C1 segment of cervical spinal cord (tissue), 14 donors: Measurements from ENCODE around the gene DDX39B.
A peak's percentile ranks its signal among the peaks of the same experiment; 100 is the strongest.
"Not testable (repeated sequence)": the region's sequence is repeated elsewhere in the genome, so short reads cannot be mapped to it uniquely, and the experiment has no call there.

Experiments used
- DNase-seq, 14 donors: peaks; one replicate each; lab custom pipeline; 2025; lab: John Stamatoyannopoulos, UW

The DDX39B gene

GRCh38 chr6:31529329-31530150 is 12.3 kb downstream of the DDX39B start:
- DNase-seq: no peak

GRCh38 chr6:31528821-31529328 is 12.9 kb downstream of the DDX39B start, which contains the start of gene MCCD1:
Gene MCCD1 (plus strand): TSS chr6:31528962. CDS start chr6:31529015, 53 bp downstream.
- no peak for DNase-seq

- no peak for DNase-seq
Observed at GRCh38 chr6:31528307-31528777, 13.5 kb downstream of the DDX39B start.

- DNase-seq: no peak
Observed at GRCh38 chr6:31525932-31526591, 15.7 kb downstream of the DDX39B start.

GRCh38 chr6:31525553-31525931 is 16.3 kb downstream of the DDX39B start:
- DNase-seq: no peak

GRCh38 chr6:31521835-31522234 is 20.0 kb downstream of the DDX39B start:
- no peak for DNase-seq

GRCh38 chr6:31513456-31514165 is 28.2 kb downstream of the DDX39B start:
- DNase-seq: no peak

GRCh38 chr6:31510007-31510406 is 31.8 kb downstream of the DDX39B start:
- DNase-seq: no peak

- not testable (repeated sequence) for DNase-seq
Observed at GRCh38 chr6:31509036-31509435, 32.8 kb downstream of the DDX39B start.

GRCh38 chr6:31502586-31502985 is 39.2 kb downstream of the DDX39B start:
- DNase-seq: no peak

GRCh38 chr6:31499648-31500047 is 42.2 kb downstream of the DDX39B start:
- DNase-seq: not testable (repeated sequence)

- DNase-seq: peak in 1 of 14 donors; percentile 3
Observed at GRCh38 chr6:31498748-31499147, 43.1 kb downstream of the DDX39B start.

- peak in 10 of 14 donors; percentile 15 to 90 (median 40) for DNase-seq
Observed at GRCh38 chr6:31497531-31498476, 44.0 kb downstream of the DDX39B start, which contains the start of gene MICB. Gene MICB (plus strand): TSS chr6:31498145. CDS start chr6:31498194, 49 bp downstream.

- DNase-seq: peak in 1 of 14 donors; percentile 61
Observed at GRCh38 chr6:31496826-31497225, 45.0 kb downstream of the DDX39B start.

GRCh38 chr6:31495580-31495979 is 46.2 kb downstream of the DDX39B start:
- no peak for DNase-seq

- peak in 8 of 14 donors; percentile 19 to 81 (median 32) for DNase-seq
Observed at GRCh38 chr6:31493875-31494694, 47.7 kb downstream of the DDX39B start.

- not testable (repeated sequence) for DNase-seq
Observed at GRCh38 chr6:31493550-31493874, 48.3 kb downstream of the DDX39B start.

GRCh38 chr6:31490115-31490873 is 51.5 kb downstream of the DDX39B start:
- no peak for DNase-seq

GRCh38 chr6:31489086-31489485 is 52.7 kb downstream of the DDX39B start:
- DNase-seq: no peak
